ENCODE measurements around the gene HOXA5. TPM values are rescaled to one million over a fixed set of nuclear protein-coding genes. Genes with fewer than 3 reads are reported as not detected.

Gene HOXA5
- total and polyA plus RNA-seq, 8 donors, result 0.24 to 1.4 (median 0.81) TPM; not detected in 1

DNA sequence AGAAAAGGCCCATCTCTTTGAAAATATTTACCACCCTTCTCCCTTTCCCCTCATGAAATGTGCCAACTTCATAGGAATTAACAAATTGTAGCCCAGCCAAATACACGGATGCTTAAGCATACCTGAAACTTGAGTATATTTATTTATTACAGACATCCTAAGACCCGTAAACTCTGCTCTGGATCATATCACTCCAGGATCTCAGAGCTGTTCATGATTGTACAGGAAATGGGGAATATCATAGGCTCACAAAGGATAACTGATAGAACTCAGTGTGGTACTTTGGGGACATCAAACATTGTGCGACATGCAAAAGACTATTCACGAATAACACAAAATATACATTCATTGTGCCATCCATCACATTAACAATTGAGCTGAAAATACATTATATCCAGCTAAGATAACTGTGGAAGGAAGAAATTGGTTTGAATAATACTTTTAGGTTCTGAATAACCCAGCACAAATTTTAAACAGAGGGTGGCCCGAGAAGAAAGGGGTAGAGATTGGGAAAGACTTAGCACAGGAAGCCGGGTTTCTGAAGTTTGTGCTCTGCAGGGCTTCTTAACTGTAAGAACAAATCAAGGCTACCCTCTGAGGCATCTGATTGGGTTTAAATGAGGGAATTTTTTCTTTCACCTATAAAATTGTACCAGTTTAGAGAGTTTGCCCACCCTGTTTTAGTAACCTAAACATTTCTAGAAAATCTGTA, 50.1 kb downstream of the HOXA5 start:
- intact Hi-C loops (cut with DNase I), result no loop called here
- TF ChIP-seq, protein P1, sequence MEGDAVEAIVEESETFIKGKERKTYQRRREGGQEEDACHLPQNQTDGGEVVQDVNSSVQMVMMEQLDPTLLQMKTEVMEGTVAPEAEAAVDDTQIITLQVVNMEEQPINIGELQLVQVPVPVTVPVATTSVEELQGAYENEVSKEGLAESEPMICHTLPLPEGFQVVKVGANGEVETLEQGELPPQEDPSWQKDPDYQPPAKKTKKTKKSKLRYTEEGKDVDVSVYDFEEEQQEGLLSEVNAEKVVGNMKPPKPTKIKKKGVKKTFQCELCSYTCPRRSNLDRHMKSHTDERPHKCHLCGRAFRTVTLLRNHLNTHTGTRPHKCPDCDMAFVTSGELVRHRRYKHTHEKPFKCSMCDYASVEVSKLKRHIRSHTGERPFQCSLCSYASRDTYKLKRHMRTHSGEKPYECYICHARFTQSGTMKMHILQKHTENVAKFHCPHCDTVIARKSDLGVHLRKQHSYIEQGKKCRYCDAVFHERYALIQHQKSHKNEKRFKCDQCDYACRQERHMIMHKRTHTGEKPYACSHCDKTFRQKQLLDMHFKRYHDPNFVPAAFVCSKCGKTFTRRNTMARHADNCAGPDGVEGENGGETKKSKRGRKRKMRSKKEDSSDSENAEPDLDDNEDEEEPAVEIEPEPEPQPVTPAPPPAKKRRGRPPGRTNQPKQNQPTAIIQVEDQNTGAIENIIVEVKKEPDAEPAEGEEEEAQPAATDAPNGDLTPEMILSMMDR (IDR thresholded peaks at IDR 0.05), result no peak
- H3K36me3 ChIP-seq, result no peaks in the 10 kb centered on the region
- H3K9me3 ChIP-seq, result no peaks in the 10 kb centered on the region
- no peak for ATAC-seq
- no peak for FAIRE-seq
- peaks cover 0 to 69% (median 13%) of the 10 kb centered on the region in 4 donors for H3K27me3 ChIP-seq
- H3K4me1 ChIP-seq, result no peaks in the 10 kb centered on the region
- DNase-seq, result no peak
- no peak overlapping the region for H3K4me3 ChIP-seq
- no peak overlapping the region for H3K27ac ChIP-seq
- 48 to 57% methylated on average over 6 of the region's 6 CpGs for WGBS, 2 donors

DNA sequence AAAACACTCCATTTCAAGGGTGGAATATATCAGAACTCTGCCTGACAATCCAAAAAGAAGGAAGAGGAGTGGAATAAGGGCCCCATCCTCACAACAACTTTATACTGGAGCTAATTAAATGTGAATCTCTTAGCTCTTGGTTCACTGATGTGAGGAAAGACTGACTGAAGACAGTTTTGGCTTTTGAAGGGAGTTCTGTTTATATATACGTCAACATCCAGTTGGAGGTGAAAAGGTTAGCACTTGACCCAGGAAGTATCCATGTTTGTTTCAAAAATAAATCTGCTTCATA, 50.7 kb downstream of the HOXA5 start:
- no peaks in the 10 kb centered on the region for H3K4me1 ChIP-seq
- DNase-seq (no peak), FAIRE-seq (no peak), ATAC-seq (no peak)
- intact Hi-C loops (cut with DNase I), result no loop called here
- H3K9me3 ChIP-seq, result no peaks in the 10 kb centered on the region
- peaks cover 0 to 65% (median 10%) of the 10 kb centered on the region in 4 donors for H3K27me3 ChIP-seq
- H3K4me3 ChIP-seq, result no peak overlapping the region
- WGBS, 2 donors, result 71 to 77% methylated on average over 1 of the region's 1 CpG
- TF ChIP-seq, protein P1 (IDR thresholded peaks at IDR 0.05), result no peak
- no peak overlapping the region for H3K27ac ChIP-seq
- H3K36me3 ChIP-seq, result no peaks in the 10 kb centered on the region

DNA sequence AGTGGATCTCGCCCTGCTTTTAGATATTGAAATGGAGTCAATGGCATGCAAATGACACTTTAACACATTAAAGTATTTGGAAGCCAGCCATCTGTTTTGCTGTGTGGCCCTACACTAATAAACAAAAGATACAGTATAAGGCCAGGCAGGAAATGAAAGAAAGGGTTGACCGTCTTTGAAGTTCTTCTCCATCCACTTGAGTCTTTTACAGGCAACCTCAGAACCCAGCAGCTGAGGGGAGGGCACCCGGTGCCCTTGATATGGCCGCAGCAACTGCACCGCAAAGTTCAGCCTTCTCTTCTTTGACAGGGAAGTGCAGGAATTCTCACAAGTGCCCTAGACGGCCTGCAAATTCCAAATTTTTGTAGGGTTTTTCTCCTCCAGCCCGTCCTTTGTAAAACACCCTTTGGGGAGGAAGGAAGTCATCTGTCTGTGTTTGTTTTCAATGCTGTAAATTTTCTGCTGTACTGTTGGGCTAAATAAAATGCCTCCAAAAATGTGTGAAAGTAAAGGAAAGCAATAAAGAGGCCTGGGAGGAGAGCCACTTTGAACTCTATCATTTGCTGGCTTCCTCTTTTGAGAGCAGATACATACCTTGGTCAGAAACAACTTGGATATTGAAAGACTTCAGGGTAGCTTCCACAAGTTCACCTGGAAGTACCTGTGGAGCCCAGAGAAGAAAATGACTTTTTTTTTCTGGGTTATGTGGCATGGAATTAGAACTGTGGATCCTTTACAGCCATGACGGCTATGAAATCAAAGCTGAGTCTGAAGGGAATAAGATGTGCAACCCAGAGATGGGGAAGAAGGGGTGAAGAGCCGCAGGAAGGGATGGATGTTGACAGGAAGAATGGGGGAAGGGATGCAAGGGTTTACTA, 51.3 kb downstream of the HOXA5 start:
- no peak for ATAC-seq
- Histone ChIP-seq H3K27me3 (peaks cover 0 to 65% (median 12%) of the 10 kb centered on the region in 4 donors), H3K27ac (no peak overlapping the region), H3K36me3 (no peaks in the 10 kb centered on the region), H3K9me3 (no peaks in the 10 kb centered on the region), H3K4me1 (no peaks in the 10 kb centered on the region), H3K4me3 (no peak overlapping the region)
- no peak for DNase-seq
- 36 to 42% methylated on average over 9 of the region's 9 CpGs for WGBS, 2 donors
- FAIRE-seq, result no peak
- TF ChIP-seq, protein P1 (IDR thresholded peaks at IDR 0.05), result no peak
- intact Hi-C loops (cut with DNase I), result no loop called here

DNA sequence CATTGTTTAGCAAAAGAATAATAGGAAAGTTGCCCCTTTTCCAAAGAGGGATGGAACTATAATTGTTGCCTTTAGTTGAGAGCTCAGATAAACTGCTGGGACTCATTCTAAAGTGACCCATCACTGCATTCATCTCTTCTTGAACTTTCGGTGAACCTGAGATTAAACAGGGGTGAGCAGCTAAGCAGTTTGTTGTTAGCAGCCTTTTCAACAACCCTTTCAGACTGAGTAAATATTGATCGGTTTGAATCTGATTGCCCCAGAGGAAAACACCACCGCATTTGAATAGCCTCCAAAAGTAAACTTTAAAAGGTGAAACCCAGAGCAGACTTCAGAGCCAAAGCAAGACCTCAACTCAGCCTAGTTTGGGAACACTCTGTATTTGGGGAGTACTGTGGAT, 52.4 kb downstream of the HOXA5 start:
- TF ChIP-seq, protein P1 (IDR thresholded peaks at IDR 0.05), result no peak
- DNase-seq, result no peak
- peaks cover 0 to 65% (median 10%) of the 10 kb centered on the region in 4 donors for H3K27me3 ChIP-seq
- no peak overlapping the region for H3K4me3 ChIP-seq
- H3K4me1 ChIP-seq, result no peaks in the 10 kb centered on the region
- no peak for FAIRE-seq
- no peak for ATAC-seq
- WGBS, 2 donors, result 6 to 14% methylated on average over 3 of the region's 3 CpGs
- H3K9me3 ChIP-seq, result no peaks in the 10 kb centered on the region
- intact Hi-C loops (cut with DNase I), result no loop called here
- no peak overlapping the region for H3K27ac ChIP-seq
- H3K36me3 ChIP-seq, result no peaks in the 10 kb centered on the region

Small RNAs within 50 kb of the gene (microRNA-seq; reads per million reads assigned to microRNA genes)
- gene MIR196B, result 4.6 to 54.5 reads per million in 2 donors

Other genes with a start within 250 kb of the HOXA5 start
- under 1 TPM in 2 of 6 donors, not detected in 4; 0.12 to 0.16 TPM for gene HOXA1, start 47.7 kb downstream of the HOXA5 start, total RNA-seq
- gene HOXA1, start 47.7 kb downstream of the HOXA5 start, polyA plus RNA-seq, result under 1 TPM in 1 of 2 donors, not detected in 1; 0.05 TPM
- under 1 TPM in 5 of 6 donors, not detected in 1; 0.09 to 0.53 (median 0.12) TPM for gene HOXA2, start 41.0 kb downstream of the HOXA5 start, total RNA-seq
- under 1 TPM; 0.27 to 0.28 TPM for gene HOXA2, start 41.0 kb downstream of the HOXA5 start, polyA plus RNA-seq
- gene HOXA4, start 12.9 kb downstream of the HOXA5 start, total RNA-seq, result under 1 TPM; 0.19 to 0.98 (median 0.25) TPM
- 1 to 10 TPM; 1.9 to 2.4 TPM for gene HOXA4, start 12.9 kb downstream of the HOXA5 start, polyA plus RNA-seq
- gene HOXA6, start 4.1 kb upstream of the HOXA5 start, total RNA-seq, result under 1 TPM in 1 of 6 donors, not detected in 5; 0.34 TPM
- gene HOXA6, start 4.1 kb upstream of the HOXA5 start, polyA plus RNA-seq, result under 1 TPM in 1 of 2 donors, not detected in 1; 0.12 TPM
- gene HOXA3, start 8.9 kb upstream of the HOXA5 start, total RNA-seq, result 1 to 10 TPM in 1 of 6 donors, under 1 TPM in 4, not detected in 1; 0.13 to 1.9 (median 0.43) TPM
- gene HOXA3, start 8.9 kb upstream of the HOXA5 start, polyA plus RNA-seq, result under 1 TPM; 0.38 to 0.56 TPM
- gene HOXA7, start 13.0 kb upstream of the HOXA5 start, total RNA-seq, result under 1 TPM in 3 of 6 donors, not detected in 3; 0.06 to 0.19 (median 0.17) TPM
- under 1 TPM; 0.15 to 0.49 TPM for gene HOXA7, start 13.0 kb upstream of the HOXA5 start, polyA plus RNA-seq
- under 1 TPM in 1 of 6 donors, not detected in 5; 0.13 TPM for gene HOXA9, start 21.9 kb upstream of the HOXA5 start, total RNA-seq
- under 1 TPM in 1 of 2 donors, not detected in 1; 0.09 TPM for gene HOXA9, start 21.9 kb upstream of the HOXA5 start, polyA plus RNA-seq
- under 1 TPM in 4 of 6 donors, not detected in 2; 0.09 to 0.18 (median 0.14) TPM for gene HOXA10, start 30.6 kb upstream of the HOXA5 start, total RNA-seq
- not detected for gene HOXA10, start 30.6 kb upstream of the HOXA5 start, polyA plus RNA-seq
- not detected for gene HOXA11, start 41.6 kb upstream of the HOXA5 start, total RNA-seq
- gene HOXA11, start 41.6 kb upstream of the HOXA5 start, polyA plus RNA-seq, result not detected
- under 1 TPM in 1 of 6 donors, not detected in 5; 0.03 TPM for gene HOXA13, start 56.4 kb upstream of the HOXA5 start, total RNA-seq
- gene HOXA13, start 56.4 kb upstream of the HOXA5 start, polyA plus RNA-seq, result not detected
- not detected for gene EVX1, start 99.1 kb upstream of the HOXA5 start, total RNA-seq
- gene EVX1, start 99.1 kb upstream of the HOXA5 start, polyA plus RNA-seq, result under 1 TPM in 1 of 2 donors, not detected in 1; 0.05 TPM